GM10266 (cell line): ENCODE data around the gene ANXA10.
"Not testable (repeated sequence)": the region's sequence is repeated elsewhere in the genome, so short reads cannot be mapped to it uniquely, and the experiment has no call there.

Experiments
- DNase-seq: peaks from one replicate; pipeline ENCODE4 v3.0.0; 2012; ENCODE audit errors: extremely low spot score
- CTCF ChIP-seq: IDR thresholded peaks from 2 replicates; pipeline ENCODE4 v1.5.1; 2012; ENCODE audit warnings: mild to moderate bottlenecking, low read depth; ENCODE audit not compliant: control insufficient read depth, insufficient read depth; ENCODE audit errors: missing control alignments

The ANXA10 gene

GRCh38 chr4:168102403-168102802 is 10.1 kb downstream of the ANXA10 start:
- no peak for TF ChIP-seq CTCF
- DNase-seq = no peak

DNA sequence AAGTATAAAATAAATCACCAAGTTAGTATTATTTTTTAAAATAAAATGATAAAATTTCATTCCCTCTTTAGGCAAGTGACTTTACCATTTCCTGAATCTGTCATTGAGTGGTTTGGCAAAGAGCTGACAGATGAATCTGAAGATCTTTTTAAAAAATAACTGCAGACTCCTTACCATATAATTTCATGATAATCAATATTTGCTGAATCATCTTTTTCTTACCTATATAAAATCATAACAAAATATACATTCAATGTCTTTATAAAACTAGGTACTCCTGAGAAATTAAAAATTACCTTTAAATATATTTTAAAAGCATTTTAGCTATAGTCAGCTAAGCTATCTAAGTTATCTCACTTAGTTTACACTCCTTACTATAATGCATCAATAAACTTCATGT is 17.2 kb downstream of the ANXA10 start:
- no peak for TF ChIP-seq CTCF
- DNase-seq = no peak

- not testable (repeated sequence) for DNase-seq
Measured at GRCh38 chr4:168113059-168113458, 20.7 kb downstream of the ANXA10 start.

DNA sequence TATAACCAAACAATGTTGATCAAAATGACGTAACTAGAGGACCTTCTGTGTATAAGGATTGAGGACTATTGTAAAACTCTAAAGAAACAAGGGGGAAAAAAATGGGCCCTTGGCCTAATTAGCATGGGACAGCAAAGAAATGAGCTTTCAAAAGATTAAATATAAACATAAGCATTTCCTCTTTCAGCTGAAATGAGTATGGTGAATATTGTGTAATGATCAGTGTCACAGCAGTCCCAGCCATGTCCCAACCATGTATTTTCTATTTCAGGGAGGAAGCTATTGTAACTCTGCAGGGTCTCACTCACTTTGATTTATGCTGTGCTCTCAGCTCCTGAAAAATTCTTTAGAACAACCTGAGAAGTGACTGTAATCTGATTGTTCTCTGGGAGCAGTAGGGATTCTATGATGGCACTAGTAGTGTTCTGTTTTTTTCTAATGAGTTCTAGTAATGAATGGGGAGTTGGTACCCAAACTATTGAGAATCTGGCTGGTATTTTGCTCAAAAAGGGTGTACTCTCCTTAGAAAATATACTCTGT is 25.8 kb downstream of the ANXA10 start:
- TF ChIP-seq CTCF = no peak
- no peak for DNase-seq

GRCh38 chr4:168119100-168119499 is 26.8 kb downstream of the ANXA10 start:
- DNase-seq = no peak
- no peak for TF ChIP-seq CTCF

DNA sequence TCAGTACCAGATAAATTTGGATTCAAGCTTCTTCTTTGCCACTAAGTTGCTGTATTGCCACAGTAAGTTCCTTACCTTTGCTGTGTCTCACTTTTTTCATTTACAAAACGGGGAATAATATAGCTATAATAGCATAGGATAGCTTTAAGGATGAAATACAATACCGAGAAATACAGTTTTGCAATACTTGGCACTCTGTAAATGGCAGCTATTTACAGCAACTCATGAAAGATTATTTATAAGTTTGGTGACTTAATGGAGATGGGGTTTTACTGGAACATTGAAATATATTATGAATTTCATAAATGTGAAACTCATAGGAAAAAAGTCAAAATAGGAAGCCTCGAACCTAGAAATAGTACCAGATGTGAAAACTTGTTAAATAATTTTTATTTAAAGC is 27.6 kb downstream of the ANXA10 start:
- DNase-seq = no peak
- TF ChIP-seq CTCF = no peak

DNA sequence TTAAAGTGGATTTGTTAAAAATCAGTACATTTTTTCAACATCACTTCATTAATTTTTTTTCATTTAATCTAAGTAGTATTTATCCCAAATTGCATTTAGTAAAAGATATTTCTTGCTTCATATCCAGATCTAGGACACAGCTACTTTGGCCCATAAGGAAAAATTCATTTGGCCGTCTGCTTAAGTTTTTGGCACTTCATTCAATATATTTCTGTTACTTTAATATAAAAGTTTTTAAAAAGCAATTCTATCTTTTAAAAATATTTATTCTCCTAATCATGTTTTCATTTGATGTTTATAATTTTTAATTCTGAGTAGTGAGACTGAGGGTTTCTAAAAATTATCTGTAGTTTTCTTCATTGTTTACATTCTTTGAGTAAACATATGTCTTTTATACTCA is 28.5 kb downstream of the ANXA10 start:
- TF ChIP-seq CTCF = no peak
- no peak for DNase-seq

GRCh38 chr4:168124008-168124641 is 31.8 kb downstream of the ANXA10 start:
- no peak for DNase-seq
- no peak for TF ChIP-seq CTCF
